Mucosa of descending colon (tissue), 3 donors: ENCODE data around the gene FTO. TPM values are rescaled to one million over a fixed set of nuclear protein-coding genes. Genes with fewer than 3 reads are reported as not detected.

Source experiments
- ATAC-seq: fragments of 200-7000 bp; cut with Tn5 transposase; one replicate; pipeline ENCODE4 v1.9.1; 2020; ENCODE audit warnings: mild to moderate bottlenecking, moderate library complexity
- DNase-seq, 3 donors: peaks; one replicate each; pipeline ENCODE4 v3.0.0-alpha.2; 2020
- H3K36me3 ChIP-seq: fragments of 200-600 bp; one replicate; pipeline ENCODE4 v1.8.0; 2021; ENCODE audit warnings: low read depth, mild to moderate bottlenecking
- H3K4me1 ChIP-seq: fragments of 200-600 bp; one replicate; pipeline ENCODE4 v1.8.0; 2021; ENCODE audit warnings: low read depth, mild to moderate bottlenecking
- H3K4me3 ChIP-seq: fragments of 200-600 bp; one replicate; pipeline ENCODE4 v1.8.0; 2021; ENCODE audit warnings: mild to moderate bottlenecking
- H3K9me3 ChIP-seq: fragments of 200-600 bp; one replicate; pipeline ENCODE4 v1.8.0; 2021; ENCODE audit warnings: mild to moderate bottlenecking
- CTCF ChIP-seq: fragments of 200-600 bp; IDR thresholded peaks from one replicate; pipeline ENCODE4 v1.8.0; 2022; ENCODE audit warnings: antibody characterized with exemption, mild to moderate bottlenecking
- intact Hi-C, 2 donors: fragments of 100-400 bp; cut with DNase I in 1 of 2; cut with micrococcal nuclease in 1 of 2; formaldehyde crosslinking; loops; one replicate each; pipeline versions ENCODE4 v1.11.0 to v1.11.1; 2022; cut with DNase I, micrococcal nuclease
- total RNA-seq, 3 donors: library from RNA; stranded (reverse); fragmentation: NEBNext Ultra II Directional in 2 of 3; extraction: Animal tissue kit (Norgen Biotek cat#: 25700) in 2 of 3; gene quantifications; one replicate each; pipeline versions ENCODE4 v1.2.1 to v1.2.4, GENCODE V29; 2021 to 2023
- donor health status: DM: no; HTN: no; CAD: no; lungs with moderate emphysema.
- donor health status: DM: no; HTN: no; CAD: no.
- donor health status: DM: no; HTN: yes; CAD: no.

Gene FTO
- total RNA-seq, 3 donors from 2014 or later, result 38.0 to 81.7 (median 39.1) TPM

GRCh38 chr16:54061454-54061853 is 357.5 kb downstream of the FTO start:
- H3K36me3 ChIP-seq, result no peaks in the 10 kb centered on the region
- H3K4me1 ChIP-seq, result no peaks in the 10 kb centered on the region
- no peak overlapping the region for H3K4me3 ChIP-seq
- ATAC-seq (no peak), DNase-seq (no peak)
- TF ChIP-seq CTCF, result no peak
- H3K9me3 ChIP-seq, result no peaks in the 10 kb centered on the region
- intact Hi-C loops, result no loop called here

- Histone ChIP-seq H3K36me3 (no peaks in the 10 kb centered on the region), H3K4me3 (no peak overlapping the region), H3K4me1 (no peaks in the 10 kb centered on the region), H3K9me3 (no peaks in the 10 kb centered on the region)
- intact Hi-C loops, result no loop called here
- ATAC-seq (no peak), DNase-seq (no peak)
- TF ChIP-seq CTCF, result no peak
Observed at GRCh38 chr16:54062361-54063278, 358.7 kb downstream of the FTO start.

GRCh38 chr16:54063279-54063773 is 359.4 kb downstream of the FTO start:
- no peaks in the 10 kb centered on the region for H3K4me1 ChIP-seq
- DNase-seq (no peak), ATAC-seq (no peak)
- H3K4me3 ChIP-seq, result no peak overlapping the region
- H3K9me3 ChIP-seq, result no peaks in the 10 kb centered on the region
- TF ChIP-seq CTCF, result no peak
- no peaks in the 10 kb centered on the region for H3K36me3 ChIP-seq
- intact Hi-C loops, result no loop called here

GRCh38 chr16:54066451-54067105 is 362.6 kb downstream of the FTO start:
- no peak for TF ChIP-seq CTCF
- ATAC-seq, result peak; percentile 30

GRCh38 chr16:54067322-54068065 is 363.5 kb downstream of the FTO start:
- no peaks in the 10 kb centered on the region for H3K9me3 ChIP-seq
- H3K36me3 ChIP-seq, result no peaks in the 10 kb centered on the region
- intact Hi-C loops, result no loop called here
- no peaks in the 10 kb centered on the region for H3K4me1 ChIP-seq
- DNase-seq (no peak), ATAC-seq (peak; percentile 26)
- TF ChIP-seq CTCF, result no peak
- no peak overlapping the region for H3K4me3 ChIP-seq

More at GRCh38 chr16:54066451-54067105, 362.6 kb downstream of the FTO start:
- no peaks in the 10 kb centered on the region for H3K36me3 ChIP-seq
- no peaks in the 10 kb centered on the region for H3K4me1 ChIP-seq
- no peaks in the 10 kb centered on the region for H3K9me3 ChIP-seq
- intact Hi-C loops, result no loop called here
- no peak overlapping the region for H3K4me3 ChIP-seq
- DNase-seq, result no peak
